GM12801 (cell line): ENCODE results near the gene ARHGDIB.

Experiments used
- CTCF ChIP-seq: IDR thresholded peaks from one replicate; pipeline ENCODE4 v1.5.1; 2011; ENCODE audit warnings: control low read depth; ENCODE audit not compliant: insufficient read length; ENCODE audit errors: extremely low read depth

The ARHGDIB gene

DNA sequence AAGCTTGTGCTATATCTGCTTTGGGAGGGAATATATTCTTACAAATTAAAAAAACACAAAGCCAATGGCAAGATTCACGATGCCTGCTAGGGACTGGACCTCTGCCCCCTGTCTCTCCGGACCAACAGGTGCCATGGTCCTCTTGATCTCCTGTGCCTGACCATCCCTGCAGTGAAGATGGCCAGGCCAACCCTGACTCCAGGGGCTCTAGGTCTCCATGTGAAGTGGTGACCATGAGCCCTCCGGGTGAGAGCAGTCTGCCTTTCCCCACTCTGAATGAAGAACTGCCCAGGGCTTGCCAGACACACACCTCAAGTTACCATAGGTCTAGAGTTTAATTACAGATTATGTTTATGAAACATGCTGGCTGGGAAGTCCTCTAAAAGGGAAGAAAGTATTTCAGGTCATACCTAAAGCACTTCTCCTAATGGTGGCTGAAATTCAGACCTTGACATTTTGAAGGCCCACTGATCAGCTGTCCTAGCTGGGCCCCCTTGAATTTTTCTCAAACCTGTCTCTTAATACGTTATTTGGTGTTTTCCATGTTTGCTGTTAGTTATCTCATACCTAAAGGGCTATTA, 1.4 kb downstream of the ARHGDIB start:
- no peak for TF ChIP-seq CTCF

DNA sequence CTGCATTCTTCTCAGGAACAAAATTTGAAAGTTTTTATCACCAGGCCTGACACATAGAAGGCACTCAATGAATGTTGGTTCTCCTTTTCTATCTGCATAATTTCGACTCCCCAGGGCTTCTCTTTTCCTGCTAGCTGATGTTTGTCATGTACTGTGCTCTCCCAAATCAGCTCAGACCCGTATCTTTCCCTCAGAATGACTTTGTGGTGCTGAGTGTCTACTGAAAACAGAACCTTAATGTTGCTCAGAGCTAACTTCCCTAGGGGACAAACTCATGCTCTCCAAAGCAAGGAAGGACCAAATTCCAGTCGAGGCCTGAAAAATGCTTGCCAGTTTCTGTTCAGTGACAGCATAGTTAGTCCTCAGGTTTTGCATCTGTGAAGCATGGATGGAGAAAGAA, 1.9 kb downstream of the ARHGDIB start:
- no peak for TF ChIP-seq CTCF

- no peak for TF ChIP-seq CTCF
These were observed 2.3 kb downstream of the ARHGDIB start for GRCh38 chr12:14959126-14959440.

DNA sequence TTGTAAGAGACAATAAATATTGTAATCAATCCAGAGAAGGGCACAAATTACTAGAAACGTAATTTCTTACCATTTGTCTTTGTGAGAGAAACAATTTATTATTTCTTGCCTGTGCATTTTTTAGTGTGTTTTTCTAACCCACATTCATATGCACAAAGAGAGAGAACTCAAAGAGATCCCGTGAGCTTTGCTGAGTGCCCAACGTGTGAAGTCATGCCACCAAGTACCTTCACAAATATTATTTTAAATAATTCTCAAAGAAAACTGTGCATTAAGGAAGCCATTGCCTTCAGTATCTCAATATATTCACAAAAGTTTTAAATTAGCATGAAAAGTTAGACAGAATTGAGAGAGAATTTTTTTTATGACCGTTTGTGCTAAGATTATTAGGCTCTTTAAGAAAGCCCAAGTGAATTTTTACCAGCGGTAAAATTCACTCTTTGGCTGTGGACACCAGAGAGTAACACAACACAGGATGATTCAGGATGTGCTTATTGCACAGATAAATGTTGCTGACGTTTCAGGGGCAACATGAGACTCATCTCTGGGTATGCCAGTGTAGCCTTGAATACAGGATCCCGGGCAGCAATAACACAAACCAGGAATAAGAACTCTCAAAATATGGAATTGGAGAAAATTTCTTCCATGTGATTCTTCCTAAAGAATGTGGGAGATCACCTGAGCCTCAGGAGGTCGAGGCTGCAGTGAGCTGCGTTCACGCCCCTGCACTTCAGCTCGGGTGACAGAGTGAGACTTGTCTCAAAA, 2.9 kb downstream of the ARHGDIB start:
- no peak for TF ChIP-seq CTCF

DNA sequence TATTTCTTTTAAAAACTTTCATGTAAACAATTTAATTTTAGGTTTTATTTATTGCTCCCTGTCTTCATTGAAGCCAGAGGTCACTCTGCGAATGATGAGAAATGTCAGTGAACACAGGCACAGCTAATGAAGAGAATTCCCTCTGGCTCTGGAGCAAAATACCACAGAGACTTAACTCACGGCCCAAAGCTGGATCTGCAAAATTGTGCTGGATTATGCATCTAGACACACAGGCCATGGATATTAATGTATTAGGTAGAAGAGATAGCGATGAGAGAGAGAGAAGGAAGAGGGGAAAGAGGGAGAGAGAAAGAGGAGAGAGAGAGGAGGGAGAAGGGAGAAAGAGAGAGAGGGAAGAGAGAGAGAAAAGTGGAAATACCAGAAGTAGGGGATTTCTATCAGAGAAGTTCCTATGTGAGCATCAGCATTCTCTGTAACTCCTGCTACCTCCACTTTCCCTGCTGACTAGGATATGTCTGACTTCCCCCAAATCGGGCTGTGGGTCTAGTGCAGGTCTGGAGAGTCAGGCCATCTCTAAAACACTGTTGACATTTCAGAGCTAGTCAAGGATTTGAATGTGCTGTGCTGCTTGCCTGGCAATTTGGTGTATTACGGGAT, 3.7 kb downstream of the ARHGDIB start:
- TF ChIP-seq CTCF = no peak

DNA sequence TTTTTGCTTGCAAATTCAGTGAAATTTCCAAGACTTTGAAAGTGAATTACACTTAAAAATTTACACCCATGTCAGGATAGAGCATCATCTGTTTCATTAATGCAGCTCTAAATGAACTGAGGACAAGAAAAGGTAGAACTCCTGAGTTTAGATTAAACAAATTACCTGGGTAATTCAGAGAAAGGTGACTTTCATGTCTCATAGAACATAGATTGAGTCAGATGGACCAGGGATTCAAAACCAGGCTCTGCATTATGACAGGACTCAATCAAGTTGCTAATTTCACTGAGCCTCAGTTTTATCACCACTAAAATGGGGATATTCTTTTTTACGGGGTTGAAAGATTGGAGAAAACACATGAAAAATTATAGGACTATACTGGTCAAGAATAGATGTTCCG, 4.5 kb downstream of the ARHGDIB start:
- TF ChIP-seq CTCF = no peak

DNA sequence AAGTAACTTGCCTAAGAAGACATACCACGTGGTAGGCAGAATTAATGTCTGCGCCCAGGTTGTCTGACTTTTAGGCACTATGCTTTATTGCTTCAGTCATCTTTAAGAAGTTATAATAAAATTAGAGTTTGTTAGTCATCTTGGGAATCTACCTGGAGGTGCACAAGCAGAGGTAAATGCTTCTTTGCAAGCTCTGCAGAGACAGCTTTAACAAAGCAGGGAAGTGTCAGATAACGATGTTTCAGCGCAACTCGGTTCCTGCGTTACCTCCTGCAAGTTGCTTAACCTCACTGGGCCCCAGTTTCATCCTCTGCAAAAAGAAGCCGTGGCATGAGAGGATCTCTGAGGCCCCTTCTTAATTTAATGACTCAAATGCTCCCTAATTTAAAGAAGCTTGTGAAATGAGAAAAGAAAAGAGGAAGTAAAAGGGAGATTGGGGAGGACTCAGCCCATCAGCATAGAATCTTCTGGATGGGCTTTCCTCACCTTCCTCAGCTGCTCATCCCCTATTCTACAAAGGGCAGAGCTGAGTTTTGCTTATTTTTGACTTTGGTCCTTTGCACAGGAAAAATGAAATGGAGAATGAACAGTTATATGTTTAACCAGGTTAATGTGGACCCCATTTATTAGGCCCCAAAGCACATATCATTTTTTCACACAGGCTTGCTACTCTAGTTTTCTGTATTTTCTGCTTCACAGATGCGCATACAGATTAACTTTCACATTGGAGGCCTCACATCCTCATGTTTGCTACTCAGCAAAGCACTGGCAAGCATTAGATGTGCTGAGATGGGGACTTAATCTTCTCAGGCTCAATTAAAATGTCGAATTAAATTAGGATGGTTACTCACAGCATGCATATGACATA, 5.1 kb downstream of the ARHGDIB start:
- no peak for TF ChIP-seq CTCF
